Naive B cell (primary cell): Measurements from ENCODE around the gene ZNF521. TPM values are rescaled to one million over a fixed set of nuclear protein-coding genes. Genes with fewer than 3 reads are reported as not detected.
A peak's percentile ranks its signal among the peaks of the same experiment; 100 is the strongest.

ENCODE experiments used
- ATAC-seq, 2 donors: fragments of 150-1000 bp; cut with Tn5 transposase; 2 replicates each; pipeline ENCODE4 v1.10.0; 2021; ENCODE audit warnings: low read depth in 2 of 2, mild to moderate bottlenecking in 2 of 2, moderate library complexity in 2 of 2
- DNase-seq: peaks from one replicate; pipeline ENCODE4 v3.0.0; 2022
- H3K27ac Mint-ChIP-seq, 6 donors: one replicate each; pipeline ENCODE4 v1.8.0; 2020 to 2022; ENCODE audit warnings: mild to moderate bottlenecking in 6 of 6, mixed read lengths in 6 of 6, moderate library complexity in 5 of 6, inconsistent platforms in 2 of 6
- H3K27me3 Mint-ChIP-seq, 3 donors: one replicate each; pipeline ENCODE4 v1.8.0; 2021 to 2022; ENCODE audit warnings: mixed read lengths in 3 of 3, mild to moderate bottlenecking in 1 of 3
- H3K36me3 Mint-ChIP-seq, 2 donors: one replicate each; pipeline ENCODE4 v1.8.0; 2020 to 2022; ENCODE audit warnings: mixed read lengths in 2 of 2, inconsistent platforms in 1 of 2, mild to moderate bottlenecking in 1 of 2
- H3K4me1 Mint-ChIP-seq, 3 donors: one replicate each; pipeline ENCODE4 v1.8.0; 2020 to 2022; ENCODE audit warnings: mixed read lengths in 3 of 3, inconsistent platforms in 1 of 3, mild to moderate bottlenecking in 1 of 3, moderate library complexity in 1 of 3
- H3K4me3 Mint-ChIP-seq, 8 donors: one replicate each; pipeline ENCODE4 v1.8.0; 2020 to 2022; ENCODE audit warnings: mild to moderate bottlenecking in 8 of 8, mixed read lengths in 8 of 8, moderate library complexity in 8 of 8, inconsistent platforms in 2 of 8
- H3K9me3 Mint-ChIP-seq, 7 donors: one replicate each; pipeline ENCODE4 v1.8.0; 2020 to 2022; ENCODE audit warnings: mixed read lengths in 7 of 7, mild to moderate bottlenecking in 5 of 7, inconsistent platforms in 2 of 7, moderate library complexity in 1 of 7
- polyA plus RNA-seq, 6 donors: library from polyadenylated mRNA; unstranded; fragments of 300-500 nt; fragmentation: Illumina TruSeq; gene quantifications; one replicate each; pipeline ENCODE4 v1.2.3, GENCODE V29; 2021; ENCODE audit warnings: low read depth in 6 of 6

Gene ZNF521
- polyA plus RNA-seq, 6 donors from 2014 or later: 0.07 to 0.24 (median 0.11) TPM; not detected in 3

DNA sequence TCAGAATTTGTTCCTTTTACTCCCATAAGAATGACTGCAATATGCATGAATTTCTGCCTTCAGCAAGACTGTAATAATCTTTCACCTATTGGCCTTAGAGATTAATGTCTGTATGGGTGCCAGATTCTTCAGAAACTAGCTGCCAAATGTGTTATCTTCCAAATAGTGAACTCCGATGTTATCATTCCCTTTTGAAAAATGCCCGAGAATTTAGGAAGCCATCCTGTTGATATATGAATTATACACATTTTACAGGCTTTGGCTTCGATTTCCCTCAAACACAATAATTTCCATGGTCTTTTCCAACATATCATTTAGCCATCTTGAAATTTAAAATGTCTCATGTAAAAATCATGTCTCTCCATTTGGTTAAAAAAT lies 101.5 kb downstream of the ZNF521 start:
- no peaks in the 10 kb centered on the region for H3K27me3 Mint-ChIP-seq
- DNase-seq: no peak
- no peak for ATAC-seq
- no peaks in the 10 kb centered on the region for H3K36me3 Mint-ChIP-seq
- no peaks in the 10 kb centered on the region for H3K4me1 Mint-ChIP-seq
- H3K9me3 Mint-ChIP-seq: no peaks in the 10 kb centered on the region
- no peak overlapping the region for H3K27ac Mint-ChIP-seq
- H3K4me3 Mint-ChIP-seq: no peak overlapping the region

DNA sequence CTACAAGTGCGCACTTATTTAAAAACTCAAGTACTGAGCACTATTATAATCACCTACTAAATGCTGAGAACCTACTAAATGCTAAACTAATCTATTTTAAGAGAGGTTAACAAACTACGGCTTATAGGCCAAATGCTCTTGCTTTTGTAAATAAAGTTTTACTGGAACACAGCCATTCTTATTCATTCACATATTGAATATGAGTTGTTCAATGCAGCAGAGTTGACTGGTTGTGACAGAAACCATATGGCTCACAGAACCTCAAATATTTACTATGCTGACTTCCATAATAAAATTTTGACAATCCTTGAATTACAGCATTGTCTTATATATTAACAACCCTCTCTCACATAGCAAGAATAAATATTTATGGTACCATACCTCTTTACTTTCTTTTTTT lies 103.2 kb downstream of the ZNF521 start:
- Mint-ChIP-seq H3K4me3 (peak overlapping the region in 1 of 8 donors; percentile 16), H3K27me3 (no peaks in the 10 kb centered on the region), H3K9me3 (no peaks in the 10 kb centered on the region), H3K36me3 (no peaks in the 10 kb centered on the region), H3K4me1 (no peaks in the 10 kb centered on the region), H3K27ac (peak overlapping the region in 1 of 6 donors; percentile 73)
- DNase-seq: no peak
- ATAC-seq: no peak

- Mint-ChIP-seq H3K27me3 (peaks cover 0 to 4% (median 0%) of the 10 kb centered on the region in 3 donors), H3K9me3 (no peaks in the 10 kb centered on the region), H3K36me3 (no peaks in the 10 kb centered on the region), H3K27ac (no peak overlapping the region), H3K4me1 (no peaks in the 10 kb centered on the region), H3K4me3 (no peak overlapping the region)
- ATAC-seq: no peak
- no peak for DNase-seq
These were observed 104.2 kb downstream of the ZNF521 start for GRCh38 chr18:25247725-25248124.

DNA sequence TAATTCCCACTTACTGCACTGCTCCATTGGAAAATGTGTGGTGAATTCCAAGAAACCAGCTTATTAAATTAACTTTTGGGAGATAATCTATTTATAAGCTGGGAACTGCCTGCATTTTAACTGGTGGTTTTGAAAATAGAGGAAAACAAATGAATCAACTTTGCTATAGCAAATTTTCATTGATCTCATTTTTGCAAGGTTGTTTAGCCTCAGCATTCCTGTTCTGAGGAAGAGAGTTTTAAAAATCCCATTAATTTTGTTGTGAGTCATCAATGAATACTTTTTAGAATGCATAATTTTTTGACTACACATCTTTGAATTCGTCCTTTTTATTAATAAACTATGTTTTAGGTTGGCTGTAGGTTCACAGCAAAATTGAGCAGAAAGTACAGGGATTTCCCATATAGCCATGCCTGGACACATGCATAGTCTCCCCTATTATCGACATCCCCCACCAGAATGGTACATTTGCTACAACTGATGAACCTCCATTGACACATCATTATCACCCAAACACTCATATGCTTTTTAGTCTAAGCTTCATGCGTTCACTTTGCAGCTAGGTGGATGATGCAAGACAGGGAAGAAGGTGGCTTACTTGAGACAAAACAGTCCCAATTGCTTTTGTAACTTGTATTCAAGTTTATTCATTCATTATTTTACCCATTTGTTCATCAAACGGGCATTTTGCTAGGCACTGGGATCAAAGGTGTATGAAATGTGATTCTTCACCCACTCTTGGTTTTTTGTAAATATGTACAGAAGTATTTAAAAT lies 106.9 kb downstream of the ZNF521 start:
- Mint-ChIP-seq H3K27me3 (peaks cover 0 to 4% (median 0%) of the 10 kb centered on the region in 3 donors), H3K9me3 (no peaks in the 10 kb centered on the region), H3K4me1 (no peaks in the 10 kb centered on the region), H3K4me3 (no peak overlapping the region), H3K36me3 (no peaks in the 10 kb centered on the region), H3K27ac (no peak overlapping the region)
- DNase-seq (no peak), ATAC-seq (no peak)

DNA sequence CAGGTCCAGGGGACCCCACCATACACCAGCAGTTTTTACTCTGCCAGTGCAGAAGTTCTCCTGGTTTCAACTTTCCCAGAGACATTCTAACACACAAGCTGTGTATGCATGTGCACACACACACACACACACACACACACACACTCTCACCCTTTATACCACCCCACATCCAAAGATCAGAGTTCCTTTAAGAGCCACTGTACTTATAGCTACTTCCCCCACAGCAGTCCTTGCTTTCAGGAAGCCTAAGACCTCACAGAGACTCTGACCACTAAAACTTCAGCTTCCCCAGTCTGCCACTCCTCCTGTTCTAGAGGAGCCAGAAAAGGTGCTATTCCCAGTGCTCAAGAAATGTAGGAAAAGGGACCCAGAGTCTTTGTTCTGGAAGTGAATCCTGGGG lies 107.8 kb downstream of the ZNF521 start:
- DNase-seq: no peak
- Mint-ChIP-seq H3K27me3 (peaks cover 0 to 4% (median 0%) of the 10 kb centered on the region in 3 donors), H3K36me3 (no peaks in the 10 kb centered on the region), H3K4me3 (no peak overlapping the region), H3K9me3 (no peaks in the 10 kb centered on the region), H3K27ac (no peak overlapping the region), H3K4me1 (no peaks in the 10 kb centered on the region)
- ATAC-seq: no peak

- Mint-ChIP-seq H3K4me1 (no peaks in the 10 kb centered on the region), H3K4me3 (no peak overlapping the region), H3K36me3 (no peaks in the 10 kb centered on the region), H3K9me3 (no peaks in the 10 kb centered on the region), H3K27me3 (peaks cover 0 to 4% (median 0%) of the 10 kb centered on the region in 3 donors), H3K27ac (no peak overlapping the region)
- ATAC-seq (no peak), DNase-seq (no peak)
These were observed 108.2 kb downstream of the ZNF521 start for GRCh38 chr18:25243754-25244153.

GRCh38 chr18:25243257-25243656 lies 108.7 kb downstream of the ZNF521 start:
- Mint-ChIP-seq H3K4me3 (no peak overlapping the region), H3K27ac (no peak overlapping the region), H3K36me3 (no peaks in the 10 kb centered on the region), H3K27me3 (peaks cover 0 to 4% (median 0%) of the 10 kb centered on the region in 3 donors), H3K4me1 (no peaks in the 10 kb centered on the region), H3K9me3 (no peaks in the 10 kb centered on the region)
- DNase-seq (no peak), ATAC-seq (no peak)

DNA sequence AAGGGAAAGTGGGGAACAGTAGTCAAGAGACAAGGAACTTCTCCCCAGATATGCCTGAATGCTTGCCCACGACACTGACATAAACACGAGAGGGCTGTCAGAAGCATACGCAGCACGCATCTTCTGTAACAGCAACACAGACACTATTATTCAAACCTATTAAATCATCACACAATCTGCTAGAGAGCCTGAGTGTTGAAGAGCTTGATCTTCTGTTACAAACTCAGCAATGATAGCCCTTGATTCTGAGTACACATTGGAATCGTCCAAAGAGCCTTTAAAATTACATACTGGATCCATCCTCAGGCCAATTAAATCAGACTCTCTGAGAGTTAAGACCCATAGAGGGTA lies 111.6 kb downstream of the ZNF521 start:
- Mint-ChIP-seq H3K27me3 (peaks cover 0 to 4% (median 0%) of the 10 kb centered on the region in 3 donors), H3K36me3 (no peaks in the 10 kb centered on the region), H3K27ac (no peak overlapping the region), H3K4me3 (no peak overlapping the region), H3K4me1 (no peaks in the 10 kb centered on the region), H3K9me3 (no peaks in the 10 kb centered on the region)
- ATAC-seq (no peak), DNase-seq (no peak)

DNA sequence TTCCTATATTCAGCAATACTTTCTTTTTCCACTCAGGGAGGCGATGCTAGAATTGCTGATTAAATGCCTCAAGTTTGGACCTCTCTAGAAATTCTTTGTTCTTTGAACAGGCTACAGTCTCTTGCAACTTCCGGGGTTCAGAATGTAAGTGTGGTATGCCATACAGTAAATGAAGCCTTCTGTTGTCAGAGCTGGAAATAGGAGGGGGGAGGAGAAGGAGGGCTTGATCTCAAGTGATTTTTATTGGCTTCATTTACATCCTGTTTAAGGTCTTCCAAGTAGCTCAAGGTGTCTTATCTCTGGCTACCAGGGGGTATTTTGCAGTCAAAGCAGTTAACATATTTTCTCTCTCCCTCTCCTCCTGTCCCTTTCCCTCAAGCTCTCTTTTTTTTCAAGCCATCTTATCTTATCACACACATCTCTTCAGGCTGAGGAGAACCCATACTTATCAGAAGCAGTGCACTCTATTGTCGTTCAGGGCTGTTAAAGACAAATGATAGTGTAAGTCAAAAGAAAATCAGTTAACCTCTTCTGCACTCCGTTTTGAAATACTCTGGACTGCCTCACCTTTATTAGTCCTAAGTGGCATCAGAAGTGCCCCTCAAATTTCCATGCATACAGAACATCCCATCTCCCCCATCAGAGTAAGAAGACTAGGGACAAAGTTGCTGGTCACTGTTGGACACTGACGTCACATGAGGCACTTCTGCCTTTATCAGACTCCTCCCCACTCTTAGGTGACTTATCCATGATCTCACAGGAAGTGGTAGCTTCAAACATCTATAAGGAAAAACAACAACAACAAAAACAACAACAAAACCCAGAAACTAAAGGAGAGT lies 112.2 kb downstream of the ZNF521 start:
- H3K4me3 Mint-ChIP-seq: no peak overlapping the region
- H3K27me3 Mint-ChIP-seq: peaks cover 0 to 4% (median 0%) of the 10 kb centered on the region in 3 donors
- DNase-seq (no peak), ATAC-seq (no peak)
- H3K36me3 Mint-ChIP-seq: no peaks in the 10 kb centered on the region
- no peaks in the 10 kb centered on the region for H3K4me1 Mint-ChIP-seq
- H3K27ac Mint-ChIP-seq: no peak overlapping the region
- H3K9me3 Mint-ChIP-seq: no peaks in the 10 kb centered on the region

- H3K9me3 Mint-ChIP-seq: no peaks in the 10 kb centered on the region
These were observed 112.8 kb downstream of the ZNF521 start for GRCh38 chr18:25239151-25239550.

DNA sequence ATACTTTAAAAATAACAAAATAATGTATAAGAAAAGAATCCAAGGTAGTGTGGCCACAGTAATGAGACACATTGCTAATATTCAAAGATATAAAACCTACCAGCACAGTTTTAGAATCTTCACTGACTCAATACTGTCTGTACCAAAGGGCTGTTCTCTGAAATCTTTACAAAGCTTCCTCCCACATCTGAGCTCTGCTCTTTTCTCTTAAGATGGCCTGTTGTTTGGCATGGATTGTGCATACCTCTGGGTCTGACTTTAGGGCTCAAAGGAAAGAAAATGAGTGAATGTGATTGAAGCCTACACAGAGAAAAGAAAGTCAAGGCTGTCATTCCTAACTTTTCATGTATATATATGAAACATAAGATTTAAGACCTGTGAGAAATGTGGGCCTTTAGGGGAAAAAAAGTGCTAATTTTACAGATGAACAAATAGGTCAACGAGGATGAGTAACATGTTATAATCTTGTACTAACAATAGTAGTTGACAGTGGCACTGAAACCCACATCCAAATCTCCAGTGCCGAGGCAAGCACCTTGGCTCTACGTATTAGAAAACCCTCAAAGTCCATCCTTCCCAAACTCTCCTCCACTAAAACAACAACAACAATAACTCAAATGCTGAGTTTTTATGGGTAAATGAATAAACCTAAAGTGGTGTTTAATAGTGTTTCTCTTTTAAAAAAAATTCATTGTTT lies 114.2 kb downstream of the ZNF521 start:
- no peaks in the 10 kb centered on the region for H3K36me3 Mint-ChIP-seq
- no peak overlapping the region for H3K4me3 Mint-ChIP-seq
- ATAC-seq (no peak), DNase-seq (no peak)
- H3K4me1 Mint-ChIP-seq: no peaks in the 10 kb centered on the region
- no peaks in the 10 kb centered on the region for H3K27me3 Mint-ChIP-seq
- H3K9me3 Mint-ChIP-seq: no peaks in the 10 kb centered on the region
- H3K27ac Mint-ChIP-seq: no peak overlapping the region

More at GRCh38 chr18:25239151-25239550, 112.8 kb downstream of the ZNF521 start:
- Mint-ChIP-seq H3K36me3 (no peaks in the 10 kb centered on the region), H3K4me3 (no peak overlapping the region), H3K27me3 (peaks cover 0 to 4% (median 0%) of the 10 kb centered on the region in 3 donors), H3K4me1 (no peaks in the 10 kb centered on the region), H3K27ac (no peak overlapping the region)
- DNase-seq (no peak), ATAC-seq (no peak)

- ATAC-seq: no peak
- no peaks in the 10 kb centered on the region for H3K9me3 Mint-ChIP-seq
- H3K4me1 Mint-ChIP-seq: no peaks in the 10 kb centered on the region
- H3K36me3 Mint-ChIP-seq: no peaks in the 10 kb centered on the region
- H3K27ac Mint-ChIP-seq: no peak overlapping the region
- H3K27me3 Mint-ChIP-seq: no peaks in the 10 kb centered on the region
- H3K4me3 Mint-ChIP-seq: no peak overlapping the region
- no peak for DNase-seq
These were observed 115.2 kb downstream of the ZNF521 start for GRCh38 chr18:25236736-25237135.

- no peak overlapping the region for H3K4me3 Mint-ChIP-seq
- H3K9me3 Mint-ChIP-seq: no peaks in the 10 kb centered on the region
- H3K4me1 Mint-ChIP-seq: peaks cover 0 to 11% (median 0%) of the 10 kb centered on the region in 3 donors
- DNase-seq: no peak
- no peak overlapping the region for H3K27ac Mint-ChIP-seq
- peaks cover 0 to 5% (median 4%) of the 10 kb centered on the region in 3 donors for H3K27me3 Mint-ChIP-seq
- no peaks in the 10 kb centered on the region for H3K36me3 Mint-ChIP-seq
- no peak for ATAC-seq
These were observed 116.4 kb downstream of the ZNF521 start for GRCh38 chr18:25235401-25236042.
